HG02852 (cell line): ENCODE results near the gene DAAM2.

Source experiments
- ATAC-seq: cut with Tn5 transposase; IDR thresholded peaks from one replicate; pipeline ENCODE4 v1.9.1; 2021; ENCODE audit warnings: mild to moderate bottlenecking, moderate library complexity; ENCODE audit not compliant: unreplicated experiment

DAAM2 gene

DNA sequence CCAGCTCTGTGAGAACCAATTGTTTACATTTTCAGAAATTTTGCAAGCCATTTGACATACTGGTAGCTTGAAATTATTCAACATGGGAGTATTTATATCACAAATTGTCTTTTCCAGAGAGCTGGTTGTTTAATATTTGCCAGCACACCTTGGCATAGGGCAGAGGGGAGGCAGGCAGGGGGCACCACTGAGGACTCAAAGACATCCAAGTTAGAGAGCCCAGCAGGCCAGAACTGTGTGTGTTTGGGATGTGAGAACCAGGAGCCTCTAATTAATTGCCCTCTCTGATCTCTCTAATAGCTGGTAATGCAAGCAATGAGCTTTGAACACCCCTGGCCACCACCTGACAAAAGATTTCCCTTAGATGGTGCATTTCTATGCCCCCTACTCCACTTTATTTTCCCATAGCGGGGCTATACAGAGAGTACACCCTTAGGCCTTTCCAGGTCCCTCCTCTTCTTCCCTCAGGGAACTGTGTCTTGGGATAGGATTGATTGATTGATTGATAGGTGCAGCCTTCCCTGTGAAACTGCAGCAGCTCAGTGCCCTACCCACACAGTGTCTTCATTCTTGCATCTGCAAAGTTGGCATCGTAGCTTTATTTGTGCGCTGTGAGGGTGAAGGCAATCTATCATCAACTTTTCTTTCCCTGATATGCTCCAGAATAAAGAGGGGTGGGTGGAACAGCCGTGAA is 112.9 kb downstream of the DAAM2 start:
- no peak for ATAC-seq

DNA sequence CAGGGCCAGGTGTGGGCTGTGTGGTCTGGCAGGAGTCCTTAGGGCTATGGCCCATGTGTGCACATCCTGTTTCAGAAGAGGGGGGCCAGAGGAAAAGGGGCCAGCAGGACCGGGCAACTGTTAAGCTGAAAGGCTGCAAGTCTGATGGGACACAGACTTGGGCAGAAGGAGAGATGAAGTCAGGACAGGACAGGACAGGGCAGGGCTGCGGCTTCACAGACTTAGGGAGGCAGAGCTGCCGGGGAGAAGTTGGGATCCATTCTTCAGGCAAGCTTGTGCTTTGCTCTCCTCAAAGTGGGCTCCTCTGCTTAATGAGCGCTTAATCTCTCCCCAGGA is 113.4 kb downstream of the DAAM2 start:
- no peak for ATAC-seq

DNA sequence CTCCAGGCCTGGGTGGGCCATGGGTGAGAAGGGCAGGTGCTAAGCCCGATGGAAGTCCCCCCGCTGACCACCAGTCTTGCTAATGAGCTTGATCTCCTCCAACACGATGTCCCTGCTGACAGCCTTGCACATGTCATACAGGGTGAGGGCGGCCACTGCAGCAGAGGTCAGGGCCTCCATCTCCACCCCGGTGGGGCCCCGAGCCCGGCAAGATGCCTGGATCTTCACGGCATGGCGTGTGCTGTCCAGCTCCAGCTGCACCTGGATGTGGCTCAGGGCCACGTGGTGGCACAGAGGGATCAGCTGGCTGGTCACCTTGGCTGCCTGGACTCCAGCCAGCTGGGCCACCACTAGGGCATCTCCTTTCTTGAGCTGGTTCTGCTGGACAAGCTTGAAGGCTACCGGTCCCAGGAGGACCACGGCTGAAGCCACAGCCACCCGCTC is 114.2 kb downstream of the DAAM2 start:
- ATAC-seq: no peak

DNA sequence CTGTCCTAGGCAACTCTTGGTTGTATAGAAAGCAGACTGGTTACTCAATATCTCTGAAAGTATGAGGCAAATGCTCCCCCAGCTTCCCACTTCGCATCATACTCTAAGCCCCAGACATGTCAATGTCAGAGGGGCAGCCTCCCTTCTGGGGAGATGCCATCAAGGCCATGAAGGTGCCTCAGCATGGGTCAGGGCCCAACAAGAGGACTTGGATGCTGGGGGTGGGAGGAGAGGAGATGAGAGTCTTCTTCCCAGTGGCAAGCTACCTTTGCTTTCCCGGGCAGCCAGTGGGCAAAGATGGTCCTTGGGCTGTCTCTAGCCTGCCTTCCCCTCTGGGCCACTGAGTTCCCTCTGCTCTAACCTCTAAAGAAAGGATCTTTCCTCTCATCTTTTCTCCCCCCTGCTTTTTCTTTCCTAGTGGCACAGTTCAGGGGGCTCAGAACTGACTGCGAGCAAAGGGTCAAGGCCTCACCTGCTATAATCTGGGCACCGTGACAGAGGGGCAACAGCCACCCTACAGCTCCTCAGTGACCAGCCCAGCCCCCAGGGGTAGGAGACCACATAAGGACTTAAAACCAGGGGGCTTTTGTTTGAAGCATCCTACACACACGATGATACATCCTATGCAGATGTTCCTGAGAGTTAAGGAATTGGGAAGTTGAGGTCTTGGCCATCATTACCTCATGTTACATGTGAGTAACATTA is 115.8 kb downstream of the DAAM2 start:
- ATAC-seq: no peak

DNA sequence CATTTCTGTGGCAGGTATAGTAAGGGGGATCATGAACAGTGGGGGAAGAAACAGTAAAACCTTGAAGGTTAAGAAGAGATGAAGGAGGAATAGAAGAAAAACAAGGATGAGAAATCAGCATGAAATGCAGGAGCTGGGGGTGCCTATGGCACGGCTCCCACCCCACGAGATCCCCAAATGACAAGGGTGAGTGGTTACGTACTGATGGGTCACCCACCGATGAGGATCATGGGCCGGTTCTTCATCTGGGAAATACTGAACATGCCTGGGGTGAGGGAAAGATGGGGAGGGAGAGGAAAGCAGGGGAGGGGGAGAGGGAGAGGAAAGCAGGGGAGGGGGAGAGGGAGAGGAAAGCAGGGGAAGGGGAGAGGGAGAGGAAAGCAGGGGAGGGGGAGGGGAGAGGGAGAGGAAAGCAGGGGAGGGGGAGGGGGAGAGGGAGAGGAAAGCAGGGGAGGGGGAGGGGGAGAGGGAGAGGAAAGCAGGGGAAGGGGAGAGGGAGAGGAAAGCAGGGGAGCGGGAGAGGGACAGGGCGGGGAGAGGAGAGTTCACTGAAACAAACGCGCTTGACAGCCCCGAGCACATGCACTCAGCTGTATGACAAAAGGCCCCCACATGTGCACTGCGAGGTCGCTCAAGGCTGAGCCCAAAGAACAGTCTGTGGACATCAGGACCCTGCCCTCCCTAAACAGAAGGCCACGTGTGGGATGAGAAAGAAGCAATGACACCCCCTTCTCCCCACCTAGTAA is 116.8 kb downstream of the DAAM2 start:
- no peak for ATAC-seq

DNA sequence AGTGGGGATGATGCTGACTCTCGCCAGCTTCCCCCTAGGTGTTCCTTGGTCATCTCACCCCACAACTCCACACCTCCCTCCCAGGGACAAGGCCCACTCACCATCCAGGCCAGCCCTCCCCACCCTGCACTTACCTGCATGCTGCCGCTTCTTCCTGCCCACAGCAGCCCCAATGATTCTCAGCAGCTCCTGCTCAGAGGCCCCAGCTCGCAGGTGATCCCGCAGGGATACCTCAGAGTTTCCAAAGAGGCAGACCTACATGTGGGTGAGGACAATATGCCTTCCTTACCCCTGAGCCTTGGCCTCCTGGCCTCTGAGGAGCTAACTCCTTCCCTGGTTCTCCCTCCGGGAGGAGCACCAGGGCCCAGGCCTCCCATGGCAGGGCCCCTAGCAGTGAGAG is 117.5 kb downstream of the DAAM2 start:
- ATAC-seq: no peak

DNA sequence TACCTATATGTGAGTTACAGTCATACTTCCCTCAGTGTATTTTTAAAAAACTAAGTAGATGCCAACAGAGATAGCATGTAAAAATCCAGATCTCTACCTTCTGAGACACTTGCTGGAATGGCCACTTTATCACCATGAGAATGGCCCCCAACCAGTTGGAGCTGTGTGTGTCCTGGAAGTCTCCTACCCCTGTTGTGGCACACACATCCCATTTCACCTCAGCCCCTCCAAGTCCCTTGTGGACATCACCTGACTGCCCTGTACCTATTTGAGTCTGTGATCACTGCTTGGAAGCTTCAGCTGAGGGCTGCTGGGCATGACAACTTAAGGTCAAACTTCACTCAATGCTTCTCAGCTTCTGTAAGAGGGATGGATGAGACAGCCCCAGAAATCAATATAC is 118.0 kb downstream of the DAAM2 start:
- ATAC-seq: no peak

DNA sequence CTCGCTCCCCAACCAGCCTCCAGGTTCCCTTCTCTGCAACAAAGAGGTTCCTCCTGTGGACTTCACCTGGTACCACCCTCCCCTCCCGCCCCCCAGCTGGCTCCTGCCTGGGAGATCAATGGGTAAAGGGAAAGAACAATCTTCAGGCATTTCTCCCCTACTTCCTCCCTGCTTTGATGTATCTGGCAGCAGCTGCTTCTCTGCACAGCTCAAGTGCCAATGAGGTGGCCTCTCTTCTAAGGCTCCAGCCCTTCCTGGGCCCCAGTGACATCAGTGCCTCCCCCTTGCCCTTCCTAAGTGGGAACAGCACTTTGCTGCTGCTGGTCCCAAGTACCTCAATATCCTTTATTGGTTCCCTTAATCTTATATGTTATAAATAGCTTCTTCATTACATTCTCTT is 118.6 kb downstream of the DAAM2 start:
- no peak for ATAC-seq

DNA sequence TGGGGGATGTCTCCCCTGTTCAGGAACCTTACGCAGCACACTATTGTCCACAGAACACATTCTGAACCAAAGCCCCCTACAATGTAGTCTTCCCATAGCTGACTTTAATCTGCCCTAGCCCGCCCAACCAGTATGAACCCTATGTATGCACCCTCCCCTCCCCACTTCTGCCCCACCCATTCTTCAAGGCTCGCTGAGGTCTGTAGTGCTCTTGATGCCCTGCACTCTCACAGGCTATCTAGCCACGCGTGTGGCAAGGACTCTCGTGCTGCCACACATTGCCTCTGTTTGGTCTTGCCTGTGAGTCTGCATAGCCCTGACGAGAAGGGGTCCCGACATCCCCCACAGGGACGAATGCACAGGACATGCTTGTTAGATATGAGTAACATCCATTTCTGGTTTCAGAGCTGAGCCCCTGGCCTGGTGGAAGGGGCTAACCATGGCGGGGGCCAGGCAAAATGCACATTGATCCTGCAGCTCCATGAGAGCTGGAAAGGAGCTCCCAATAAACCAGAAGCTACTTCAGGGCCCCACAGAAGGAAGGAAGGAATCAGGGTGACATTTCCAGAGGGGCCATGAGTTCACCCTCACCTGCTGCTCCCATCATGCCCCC is 119.4 kb downstream of the DAAM2 start:
- ATAC-seq: no peak

DNA sequence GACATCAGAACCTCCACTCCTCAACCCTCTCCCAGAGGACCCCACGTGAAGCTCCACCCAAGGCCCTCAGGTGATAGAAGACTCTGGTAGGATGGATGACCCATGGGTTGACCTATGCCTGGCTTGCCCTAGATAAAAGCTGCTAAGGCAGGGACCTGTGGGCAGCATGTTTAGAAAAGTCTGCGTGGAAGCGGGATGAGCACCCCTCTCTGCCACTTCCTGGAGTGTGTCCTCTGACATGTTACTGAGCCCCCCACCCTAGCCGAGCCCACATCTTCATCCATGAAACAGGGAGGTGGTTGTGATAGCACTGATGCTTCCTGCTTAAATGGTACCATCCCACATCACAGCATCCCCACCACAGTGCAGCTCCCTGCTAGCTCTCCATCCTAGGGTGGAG is 120.3 kb downstream of the DAAM2 start:
- no peak for ATAC-seq

DNA sequence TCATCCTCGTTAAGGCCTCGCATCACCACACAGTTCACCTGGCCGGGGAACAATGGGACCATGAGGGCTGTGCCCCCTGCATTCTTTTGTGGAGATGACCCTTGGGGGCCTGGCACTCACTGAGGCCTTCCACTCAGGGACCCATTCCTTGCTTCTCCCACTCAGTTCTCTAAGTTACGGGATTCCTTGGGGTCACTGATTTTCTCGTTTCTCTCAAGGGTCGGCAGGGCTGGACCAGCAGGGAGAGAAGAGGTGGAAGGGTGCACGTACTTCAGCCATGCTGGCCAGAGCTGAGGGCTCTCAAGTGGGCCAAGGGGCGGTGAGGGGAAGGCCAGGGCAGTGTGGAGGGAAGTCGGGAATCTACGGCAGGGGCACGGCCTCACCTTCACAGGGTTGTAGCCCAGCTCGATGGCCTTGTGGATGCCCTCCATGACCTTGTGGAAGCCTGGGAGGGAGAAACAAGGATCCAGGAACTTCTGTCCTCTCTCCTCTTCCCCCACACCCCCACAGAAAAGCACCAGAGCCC is 121.3 kb downstream of the DAAM2 start:
- no peak for ATAC-seq

DNA sequence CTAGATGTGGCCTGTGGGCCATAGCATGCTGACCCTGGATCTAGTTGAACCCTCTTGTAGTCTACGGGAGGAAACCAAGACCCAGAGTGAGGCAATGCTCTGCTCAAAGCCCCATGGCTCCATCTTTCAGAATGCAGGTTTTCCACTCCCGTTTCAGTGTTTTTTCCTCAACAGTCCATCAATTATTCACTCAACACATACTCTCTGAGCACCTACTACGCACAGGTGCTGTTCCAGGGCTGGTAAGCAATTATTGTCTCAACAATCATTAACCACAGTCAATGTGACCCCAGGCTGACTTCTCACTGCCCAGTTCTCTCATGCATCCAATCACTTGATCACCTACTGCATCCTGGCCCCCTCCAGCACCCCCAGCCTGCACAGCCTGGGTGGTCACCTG is 122.1 kb downstream of the DAAM2 start:
- ATAC-seq: no peak

DNA sequence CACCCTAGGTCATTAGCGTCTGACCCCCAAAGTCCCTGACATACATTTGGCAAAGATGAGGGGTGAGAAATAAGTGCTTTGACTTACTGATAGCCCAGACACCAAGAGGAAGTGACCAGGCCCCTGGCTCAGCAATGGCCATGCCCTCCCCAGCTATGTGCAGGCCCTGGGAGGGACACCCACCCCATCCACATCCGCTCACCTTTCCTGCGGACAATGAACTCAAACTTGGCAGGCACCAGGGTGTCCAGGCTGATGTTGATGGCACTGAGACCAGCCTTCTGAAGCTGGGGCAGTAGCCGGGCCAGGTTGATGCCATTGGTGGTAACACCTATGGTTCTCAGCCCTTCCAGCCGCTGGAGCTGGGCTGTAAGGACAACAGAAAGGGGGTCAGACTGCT is 123.7 kb downstream of the DAAM2 start:
- ATAC-seq: no peak

DNA sequence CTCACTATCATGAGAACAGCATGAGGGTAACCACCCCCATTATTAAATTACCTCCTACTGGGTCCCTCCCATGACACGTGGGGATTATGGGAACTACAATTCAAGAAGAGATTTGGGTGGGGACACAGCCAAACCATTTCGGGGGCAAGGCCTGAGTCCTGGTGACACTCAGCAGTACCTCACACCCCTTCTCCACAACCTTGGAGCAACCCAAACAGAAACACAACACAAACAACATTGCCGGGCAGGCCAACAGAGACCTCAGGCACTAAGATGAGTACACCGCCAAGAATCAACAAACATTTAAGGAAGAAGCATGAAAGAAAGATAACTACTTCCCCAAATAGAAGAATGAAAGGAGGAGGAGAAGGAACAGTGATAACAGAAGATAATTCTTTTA is 125.2 kb downstream of the DAAM2 start:
- ATAC-seq: no peak

DNA sequence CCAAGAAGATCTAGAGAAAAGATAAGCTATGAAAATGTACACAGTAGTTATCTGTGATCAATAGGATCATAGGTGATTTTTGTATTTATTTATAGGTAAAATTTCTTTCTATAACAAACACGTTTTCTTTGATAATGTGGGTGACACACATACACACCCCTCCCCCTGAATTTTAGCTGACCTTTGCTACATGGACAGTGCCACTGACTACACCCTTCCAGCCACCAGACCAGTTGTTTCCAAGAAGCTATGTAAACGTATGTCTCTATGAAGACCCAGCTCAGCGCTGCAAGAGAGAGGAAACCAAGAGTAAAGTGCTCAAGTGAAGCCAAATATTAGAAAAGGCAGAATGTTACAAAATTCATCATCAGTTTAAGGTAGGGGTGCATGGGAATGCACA is 125.8 kb downstream of the DAAM2 start:
- no peak for ATAC-seq

DNA sequence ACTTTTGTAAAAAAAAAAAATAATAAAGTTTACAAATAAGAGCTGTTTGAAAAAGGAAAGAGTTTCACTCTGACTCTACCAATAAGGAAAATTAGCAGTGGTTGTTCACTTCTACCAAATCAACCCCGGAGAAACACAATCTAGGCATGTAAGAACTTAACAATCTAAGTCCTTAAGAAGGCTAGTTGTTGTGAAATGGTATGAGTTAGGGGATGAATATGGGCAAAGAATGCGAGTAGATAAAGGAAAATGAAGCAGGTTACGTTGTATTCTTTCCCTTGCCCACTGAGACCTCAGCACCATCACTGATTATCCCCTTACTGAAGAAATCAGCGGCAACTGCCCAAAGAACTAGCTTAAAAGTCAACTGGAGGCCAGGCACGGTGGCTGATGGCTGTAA is 126.7 kb downstream of the DAAM2 start:
- no peak for ATAC-seq

DNA sequence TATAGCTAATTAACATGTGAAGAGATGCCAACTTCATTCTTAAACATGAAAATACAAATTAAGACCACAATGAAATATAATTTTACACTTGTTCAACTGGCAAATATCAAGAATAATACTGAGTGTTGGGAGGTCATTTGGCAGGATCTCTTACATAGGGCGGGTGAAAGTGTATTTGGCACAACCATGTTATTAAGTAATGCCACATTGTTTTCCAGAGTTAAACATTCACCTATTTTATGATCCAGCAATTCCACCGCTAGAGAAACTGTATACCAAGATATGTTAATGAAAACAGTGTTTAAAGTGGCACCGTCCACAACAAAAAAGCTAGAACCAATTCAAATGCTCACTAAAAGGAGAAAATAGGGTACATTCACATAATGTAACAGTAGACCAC is 128.0 kb downstream of the DAAM2 start:
- ATAC-seq: no peak

DNA sequence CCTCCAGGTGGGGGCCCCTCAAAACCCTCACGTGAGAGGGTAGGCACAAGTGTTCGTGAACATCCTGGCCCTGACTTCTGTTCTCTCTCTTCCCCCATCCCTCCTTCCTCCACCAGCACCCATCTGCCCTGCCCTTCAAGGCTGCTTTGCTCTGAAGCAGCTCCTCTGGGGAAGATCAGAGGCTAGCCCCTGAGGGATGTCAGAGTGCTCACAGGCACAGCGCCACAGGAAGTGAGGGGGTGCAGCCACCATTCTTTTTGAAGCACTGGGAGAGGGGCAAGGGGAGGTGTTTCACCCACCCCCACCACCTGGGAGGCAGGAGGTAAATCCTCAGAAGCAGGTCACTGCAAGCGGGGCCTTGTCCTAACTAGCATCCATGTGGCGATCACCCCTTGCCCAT is 130.6 kb downstream of the DAAM2 start:
- ATAC-seq: no peak

DNA sequence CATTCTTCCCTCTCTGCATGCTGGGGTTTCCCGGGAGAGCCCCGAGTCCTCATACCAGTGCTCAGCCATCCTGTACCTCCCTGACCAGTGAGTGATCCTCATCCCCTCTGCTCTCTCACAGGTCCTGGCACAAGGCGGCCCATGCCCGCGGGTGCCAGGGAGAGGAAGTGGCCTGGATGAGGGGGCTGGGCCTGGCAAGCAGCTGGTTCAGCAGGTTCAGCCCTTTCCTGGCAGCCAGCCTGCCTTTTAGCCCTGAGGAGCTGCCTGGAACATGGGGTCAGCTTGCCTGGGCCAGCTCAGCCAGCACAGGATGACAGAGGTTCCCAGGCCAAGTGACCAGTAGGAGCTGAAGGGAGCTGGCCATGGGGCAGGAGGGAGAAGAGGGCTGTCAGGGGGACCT is 131.2 kb downstream of the DAAM2 start:
- no peak for ATAC-seq

DNA sequence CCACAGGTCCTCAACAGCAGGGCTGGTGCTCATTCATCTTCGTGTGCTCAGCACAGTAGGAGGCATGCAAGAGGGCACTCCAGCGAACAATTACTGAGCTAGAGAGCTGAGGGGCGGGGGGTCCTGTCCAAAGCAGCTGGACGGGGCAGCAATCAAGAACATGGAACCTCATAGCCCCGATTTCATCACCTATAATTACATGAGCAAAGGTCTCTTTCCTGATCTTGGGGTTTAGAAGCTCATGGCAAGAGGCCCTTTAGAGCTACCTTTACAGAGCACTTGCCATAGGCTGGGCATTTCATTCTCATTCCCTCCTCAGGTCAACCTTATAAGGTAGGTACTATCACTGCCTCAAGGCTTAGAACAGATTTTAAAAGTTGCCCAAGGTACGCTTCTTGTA is 131.7 kb downstream of the DAAM2 start:
- no peak for ATAC-seq

DNA sequence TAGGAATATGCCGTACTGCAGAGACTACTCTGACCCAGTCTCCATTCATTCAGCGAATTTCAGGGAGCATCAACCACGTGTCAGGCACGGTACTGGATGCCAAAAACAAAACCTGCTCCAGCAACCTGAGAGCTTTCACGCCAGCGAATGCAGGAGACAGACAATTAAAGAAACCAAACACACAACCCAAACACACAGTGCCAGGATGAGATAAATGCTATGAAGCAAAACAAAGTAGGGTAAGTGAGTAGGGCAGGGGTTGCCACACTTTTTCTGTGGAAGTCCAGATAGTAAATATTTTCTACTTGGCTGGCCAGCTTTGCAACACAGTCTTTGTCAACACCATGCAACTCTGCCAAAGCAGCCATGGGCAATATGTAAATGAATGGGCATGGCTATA is 132.1 kb downstream of the DAAM2 start:
- no peak for ATAC-seq
